H9 (cell line): Measurements from ENCODE around the gene TAF5L. TPM values are rescaled to one million over a fixed set of nuclear protein-coding genes. Genes with fewer than 3 reads are reported as not detected.

Experiments
- DNase-seq: peaks from one replicate; pipeline ENCODE4 v3.0.0-alpha.2; 2017
- H2AFZ ChIP-seq: one replicate; pipeline ENCODE4 v1.6.1; 2013; ENCODE audit warnings: mild to moderate bottlenecking, low read length, control low read depth, moderate library complexity
- H2AK5ac ChIP-seq: 2 replicates; pipeline ENCODE4 v1.6.1; 2013; ENCODE audit warnings: low read length, control low read depth, mixed read lengths; ENCODE audit not compliant: insufficient read length
- H2BK120ac ChIP-seq: one replicate; pipeline ENCODE4 v1.6.1; 2013; ENCODE audit warnings: low read depth, mild to moderate bottlenecking, low read length, control low read depth, inconsistent platforms; ENCODE audit not compliant: poor library complexity, severe bottlenecking
- H2BK12ac ChIP-seq: 2 replicates; pipeline ENCODE4 v1.6.1; 2013; ENCODE audit warnings: low read length, control low read depth, mixed read lengths, low read depth; ENCODE audit not compliant: insufficient read length
- H2BK15ac ChIP-seq: 2 replicates; pipeline ENCODE4 v1.6.1; 2013; ENCODE audit warnings: low read depth, low read length, control low read depth
- H2BK20ac ChIP-seq: one replicate; pipeline ENCODE4 v1.6.1; 2013; ENCODE audit warnings: low read depth, mild to moderate bottlenecking, low read length, control low read depth, inconsistent platforms; ENCODE audit not compliant: poor library complexity, severe bottlenecking
- H2BK5ac ChIP-seq: 2 replicates; pipeline ENCODE4 v1.6.1; 2013; ENCODE audit warnings: low read length, control low read depth, mixed read lengths; ENCODE audit not compliant: insufficient read length
- H3K14ac ChIP-seq: 2 replicates; pipeline ENCODE4 v1.6.1; 2013; ENCODE audit warnings: low read length, control low read depth; ENCODE audit not compliant: insufficient read depth
- H3K18ac ChIP-seq: 2 replicates; pipeline ENCODE4 v1.6.1; 2013; ENCODE audit warnings: low read depth, mild to moderate bottlenecking, mixed read lengths, low read length, control low read depth; ENCODE audit not compliant: insufficient read length
- H3K23ac ChIP-seq: 2 replicates; pipeline ENCODE4 v1.6.1; 2013; ENCODE audit warnings: low read length, control low read depth, mixed read lengths, low read depth; ENCODE audit not compliant: insufficient read length
- H3K23me2 ChIP-seq: 2 replicates; pipeline ENCODE4 v1.6.1; 2013; ENCODE audit warnings: low read depth, mild to moderate bottlenecking, mixed read lengths, low read length, control low read depth; ENCODE audit not compliant: insufficient read length, poor library complexity, severe bottlenecking
- H3K27ac ChIP-seq: 2 replicates; pipeline ENCODE4 v1.5.1; 2013; ENCODE audit warnings: low read length, control low read depth, mixed read lengths, low read depth; ENCODE audit not compliant: insufficient read length
- H3K27me3 ChIP-seq: 2 replicates; pipeline ENCODE4 v1.6.1; 2013; ENCODE audit warnings: low read length, control low read depth, inconsistent platforms; ENCODE audit not compliant: insufficient read depth
- H3K4ac ChIP-seq: 2 replicates; pipeline ENCODE4 v1.6.1; 2013; ENCODE audit warnings: low read depth, mild to moderate bottlenecking, control low read depth, inconsistent platforms, low read length, moderate library complexity
- H3K4me1 ChIP-seq: 2 replicates; pipeline ENCODE4 v1.6.1; 2013; ENCODE audit warnings: low read length, control low read depth, inconsistent platforms; ENCODE audit not compliant: insufficient read depth
- H3K4me2 ChIP-seq: 2 replicates; pipeline ENCODE4 v1.6.1; 2013; ENCODE audit warnings: low read length, control low read depth, mixed read lengths; ENCODE audit not compliant: insufficient read length, insufficient read depth
- H3K56ac ChIP-seq: 2 replicates; pipeline ENCODE4 v1.6.1; 2013; ENCODE audit warnings: low read depth, mild to moderate bottlenecking, mixed read lengths, low read length, control low read depth; ENCODE audit not compliant: insufficient read length
- H3K79me1 ChIP-seq: 2 replicates; pipeline ENCODE4 v1.6.1; 2013; ENCODE audit warnings: low read depth, mild to moderate bottlenecking, moderate library complexity, low read length, control low read depth, inconsistent platforms; ENCODE audit not compliant: insufficient read depth, poor library complexity, severe bottlenecking
- H3K79me2 ChIP-seq: 2 replicates; pipeline ENCODE4 v1.6.1; 2013; ENCODE audit warnings: low read length, control low read depth, inconsistent platforms; ENCODE audit not compliant: insufficient read depth
- H3K9ac ChIP-seq: 2 replicates; pipeline ENCODE4 v1.6.1; 2013; ENCODE audit warnings: low read length, control low read depth, mixed read lengths; ENCODE audit not compliant: insufficient read length; ENCODE audit errors: extremely low read depth
- H3K9me3 ChIP-seq: one replicate; pipeline ENCODE4 v1.6.1; 2013; ENCODE audit warnings: low read depth, low read length, inconsistent platforms; ENCODE audit not compliant: control insufficient read depth
- H3T11ph ChIP-seq: one replicate; pipeline ENCODE4 v1.6.1; 2013; ENCODE audit warnings: mild to moderate bottlenecking, low read length, control low read depth, inconsistent platforms
- H4K20me1 ChIP-seq: one replicate; pipeline ENCODE4 v1.6.1; 2013; ENCODE audit not compliant: control insufficient read depth, insufficient read length, insufficient read depth
- H4K5ac ChIP-seq: 2 replicates; pipeline ENCODE4 v1.6.1; 2013; ENCODE audit warnings: low read depth, mild to moderate bottlenecking, mixed read lengths, low read length, control low read depth; ENCODE audit not compliant: insufficient read length
- H4K8ac ChIP-seq: replicated peaks from 2 replicates; pipeline ENCODE4 v1.6.1; 2013; ENCODE audit warnings: low read length, control low read depth, mixed read lengths, low read depth; ENCODE audit not compliant: insufficient read length
- H4K91ac ChIP-seq: 2 replicates; pipeline ENCODE4 v1.6.1; 2013; ENCODE audit warnings: low read depth, mild to moderate bottlenecking, moderate library complexity, mixed read lengths, low read length, control low read depth; ENCODE audit not compliant: insufficient read length
- H3K27ac Mint-ChIP-seq, 3 experiments: 2 replicates in 2 of 3; 3 replicates in 1 of 3; pipeline ENCODE4 v1.8.0; 2020 to 2021; ENCODE audit warnings: mixed read lengths in 3 of 3, mild to moderate bottlenecking in 1 of 3, moderate library complexity in 1 of 3
- H3K27me3 Mint-ChIP-seq: 2 replicates; pipeline ENCODE4 v1.8.0; 2021; ENCODE audit warnings: low read depth, mild to moderate bottlenecking, moderate library complexity, mixed read lengths
- H3K36me3 Mint-ChIP-seq, 3 experiments: 2 replicates in 2 of 3; 3 replicates in 1 of 3; pipeline ENCODE4 v1.8.0; 2020 to 2021; ENCODE audit warnings: low read depth in 3 of 3, mixed read lengths in 3 of 3; ENCODE audit not compliant: insufficient read depth in 1 of 3
- H3K4me1 Mint-ChIP-seq, 2 experiments: 2 replicates each; pipeline ENCODE4 v1.8.0; 2020; ENCODE audit warnings: mixed read lengths in 2 of 2
- H3K4me3 Mint-ChIP-seq, 2 experiments: 2 replicates in 1 of 2; 3 replicates in 1 of 2; pipeline ENCODE4 v1.8.0; 2020 to 2021; ENCODE audit warnings: mild to moderate bottlenecking in 2 of 2, mixed read lengths in 2 of 2, moderate library complexity in 1 of 2
- H3K9me3 Mint-ChIP-seq, 2 experiments: 2 replicates in 1 of 2; 3 replicates in 1 of 2; pipeline ENCODE4 v1.8.0; 2020; ENCODE audit warnings: mild to moderate bottlenecking in 2 of 2, mixed read lengths in 2 of 2, moderate library complexity in 1 of 2
- CTCF ChIP-seq: fragments of 200-600 bp; sonication (generic); conservative IDR thresholded peaks from 3 replicates; pipeline ENCODE4 v1.8.0; 2021; ENCODE audit warnings: antibody characterized with exemption, mild to moderate bottlenecking
- WGBS: extraction: QIAGEN DNeasy Blood & Tissue Kit; methylation state at CpG from one replicate; pipeline ENCODE4 v1.1.7; 2013; ENCODE audit warnings: missing lambda C conversion rate, low lambda C conversion rate, mixed read lengths; ENCODE audit not compliant: insufficient read length; ENCODE audit errors: extremely low coverage; 5-methylcytosine and 5-hydroxymethylcytosine counted together
- total RNA-seq: library from RNA; stranded (reverse); gene quantifications from 2 replicates; pipeline ENCODE4 v1.2.1, GENCODE V29; 2021

Gene TAF5L
- total RNA-seq, 1 experiment from 2014 or later, result 30.3 TPM

GRCh38 chr1:229599218-229599954 lies 26.5 kb downstream of the TAF5L start:
- H3K14ac ChIP-seq, result no peak overlapping the region
- no peaks in the 10 kb centered on the region for H3K9me3 Mint-ChIP-seq
- no peak overlapping the region for H2BK120ac ChIP-seq
- no peak overlapping the region for H3K23ac ChIP-seq
- H3T11ph ChIP-seq, result no peak overlapping the region
- WGBS, result no CpG with 5 or more reads among the region's 3 CpGs
- no peak overlapping the region for H2BK5ac ChIP-seq
- no peaks in the 10 kb centered on the region for H4K20me1 ChIP-seq
- no peak for DNase-seq
- H3K79me1 ChIP-seq, result no peaks in the 10 kb centered on the region
- H3K23me2 ChIP-seq, result no peaks in the 10 kb centered on the region
- H3K4ac ChIP-seq, result no peak overlapping the region
- H2BK15ac ChIP-seq, result no peak overlapping the region
- H2AK5ac ChIP-seq, result no peak overlapping the region
- no peak overlapping the region for H3K4me3 Mint-ChIP-seq
- TF ChIP-seq CTCF, result no peak
- H3K4me2 ChIP-seq, result no peak overlapping the region
- H2AFZ ChIP-seq, result no peak overlapping the region
- no peak overlapping the region for H3K27ac ChIP-seq
- no peak overlapping the region for H3K9ac ChIP-seq
- H2BK20ac ChIP-seq, result no peak overlapping the region
- no peaks in the 10 kb centered on the region for H3K9me3 ChIP-seq
- H3K27ac Mint-ChIP-seq, result no peak overlapping the region
- no peak overlapping the region for H3K18ac ChIP-seq
- no peak overlapping the region for H4K8ac ChIP-seq
- no peaks in the 10 kb centered on the region for H3K4me1 ChIP-seq
- H4K5ac ChIP-seq, result no peak overlapping the region
- peaks cover 9 to 50% (median 26%) of the 10 kb centered on the region in 3 experiments; a peak in 6 of 7 replicates for H3K36me3 Mint-ChIP-seq
- H3K4me1 Mint-ChIP-seq, result peaks cover 4 to 12% of the 10 kb centered on the region in 2 experiments
- H3K79me2 ChIP-seq, result no peaks in the 10 kb centered on the region
- no peak overlapping the region for H3K56ac ChIP-seq
- no peaks in the 10 kb centered on the region for H3K27me3 ChIP-seq
- no peak overlapping the region for H2BK12ac ChIP-seq
- H4K91ac ChIP-seq, result no peak overlapping the region
- H3K27me3 Mint-ChIP-seq, result no peaks in the 10 kb centered on the region
